ENCODE data around the gene TMEM98.

DNA sequence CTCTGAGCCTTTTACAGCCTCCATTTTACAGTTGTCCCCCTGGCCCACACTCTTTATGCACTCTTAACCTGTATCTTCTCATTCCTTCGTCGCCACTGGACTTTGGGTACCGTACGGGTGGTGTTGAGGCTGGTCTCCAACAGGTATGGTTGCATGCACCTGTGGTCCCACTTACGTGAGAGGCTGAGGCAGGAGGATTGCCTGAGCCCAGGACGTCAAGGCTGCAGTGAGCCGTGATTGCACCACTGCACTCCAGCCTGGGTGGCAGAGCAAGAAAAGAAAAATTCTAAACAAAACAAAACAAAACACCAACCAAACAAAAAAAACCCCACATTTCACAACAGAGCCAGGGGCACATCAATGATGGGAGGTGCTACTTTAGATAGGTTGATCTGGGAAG is 14.4 kb upstream of the TMEM98 start:
- TF ChIP-seq, protein P1, sequence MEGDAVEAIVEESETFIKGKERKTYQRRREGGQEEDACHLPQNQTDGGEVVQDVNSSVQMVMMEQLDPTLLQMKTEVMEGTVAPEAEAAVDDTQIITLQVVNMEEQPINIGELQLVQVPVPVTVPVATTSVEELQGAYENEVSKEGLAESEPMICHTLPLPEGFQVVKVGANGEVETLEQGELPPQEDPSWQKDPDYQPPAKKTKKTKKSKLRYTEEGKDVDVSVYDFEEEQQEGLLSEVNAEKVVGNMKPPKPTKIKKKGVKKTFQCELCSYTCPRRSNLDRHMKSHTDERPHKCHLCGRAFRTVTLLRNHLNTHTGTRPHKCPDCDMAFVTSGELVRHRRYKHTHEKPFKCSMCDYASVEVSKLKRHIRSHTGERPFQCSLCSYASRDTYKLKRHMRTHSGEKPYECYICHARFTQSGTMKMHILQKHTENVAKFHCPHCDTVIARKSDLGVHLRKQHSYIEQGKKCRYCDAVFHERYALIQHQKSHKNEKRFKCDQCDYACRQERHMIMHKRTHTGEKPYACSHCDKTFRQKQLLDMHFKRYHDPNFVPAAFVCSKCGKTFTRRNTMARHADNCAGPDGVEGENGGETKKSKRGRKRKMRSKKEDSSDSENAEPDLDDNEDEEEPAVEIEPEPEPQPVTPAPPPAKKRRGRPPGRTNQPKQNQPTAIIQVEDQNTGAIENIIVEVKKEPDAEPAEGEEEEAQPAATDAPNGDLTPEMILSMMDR (IDR thresholded peaks at IDR 0.05) = no peak
- TF ChIP-seq POLR2AphosphoS5 (IDR thresholded peaks at IDR 0.05) = no peak
- no peak for TF ChIP-seq EP300 (IDR thresholded peaks at IDR 0.05)

All from sigmoid colon (tissue), 4 donors.